Ectodermal cell (in vitro differentiated cells): Measurements from ENCODE around the gene DPP10.

ENCODE experiments used
- H3K27ac ChIP-seq: 2 replicates; pipeline ENCODE4 v1.7.0; 2013; ENCODE audit warnings: mild to moderate bottlenecking, low read depth, low read length; ENCODE audit not compliant: insufficient read depth, poor library complexity, severe bottlenecking
- H3K27me3 ChIP-seq: 2 replicates; pipeline ENCODE4 v1.7.0; 2013; ENCODE audit warnings: mild to moderate bottlenecking, low read length; ENCODE audit not compliant: insufficient read depth, control insufficient read depth, poor library complexity, severe bottlenecking
- H3K36me3 ChIP-seq: one replicate; pipeline ENCODE4 v1.7.0; 2013; ENCODE audit warnings: low read length; ENCODE audit not compliant: control insufficient read depth, insufficient read depth
- H3K4me1 ChIP-seq: one replicate; pipeline ENCODE4 v1.7.0; 2013; ENCODE audit warnings: low read length; ENCODE audit not compliant: control insufficient read depth, insufficient read depth
- H3K4me3 ChIP-seq: 2 replicates; pipeline ENCODE4 v1.7.0; 2013; ENCODE audit warnings: low read depth, low read length, control low read depth; ENCODE audit not compliant: insufficient read depth
- H3K9me3 ChIP-seq: 2 replicates; pipeline ENCODE4 v1.7.0; 2013; ENCODE audit warnings: mild to moderate bottlenecking, low read length, moderate library complexity; ENCODE audit not compliant: control insufficient read depth
- WGBS, 2 experiments: methylation state at CpG; one replicate each; pipeline ENCODE4 v1.1.7; 2013; ENCODE audit warnings: missing lambda C conversion rate in 2 of 2; 5-methylcytosine and 5-hydroxymethylcytosine counted together

DPP10 gene

DNA sequence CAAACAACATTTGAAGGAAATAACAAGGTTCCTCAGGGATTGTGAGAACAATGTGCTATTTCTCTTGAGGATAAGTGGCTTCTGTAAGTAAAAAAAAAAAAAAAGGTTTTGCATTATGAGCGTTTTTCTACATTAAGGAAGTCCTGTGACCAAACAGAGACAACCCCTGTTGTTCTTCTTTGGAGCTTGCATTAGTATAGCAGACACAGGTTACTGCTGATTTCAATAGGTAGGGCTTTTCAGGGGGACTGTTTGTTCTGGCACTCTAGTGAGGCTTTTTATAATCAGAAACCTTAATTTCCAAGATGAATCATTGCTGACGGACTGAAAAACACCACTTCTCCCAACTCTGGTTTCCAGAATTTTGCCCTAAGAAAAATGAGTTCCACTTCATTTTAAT is 8.2 kb downstream of the DPP10 start:
- Histone ChIP-seq H3K27me3 (no peaks in the 10 kb centered on the region), H3K27ac (no peak overlapping the region), H3K4me1 (no peaks in the 10 kb centered on the region), H3K9me3 (no peaks in the 10 kb centered on the region), H3K36me3 (no peaks in the 10 kb centered on the region), H3K4me3 (no peak overlapping the region)
- 31 to 34% methylated on average over 2 of the region's 2 CpGs for WGBS, 2 experiments

DNA sequence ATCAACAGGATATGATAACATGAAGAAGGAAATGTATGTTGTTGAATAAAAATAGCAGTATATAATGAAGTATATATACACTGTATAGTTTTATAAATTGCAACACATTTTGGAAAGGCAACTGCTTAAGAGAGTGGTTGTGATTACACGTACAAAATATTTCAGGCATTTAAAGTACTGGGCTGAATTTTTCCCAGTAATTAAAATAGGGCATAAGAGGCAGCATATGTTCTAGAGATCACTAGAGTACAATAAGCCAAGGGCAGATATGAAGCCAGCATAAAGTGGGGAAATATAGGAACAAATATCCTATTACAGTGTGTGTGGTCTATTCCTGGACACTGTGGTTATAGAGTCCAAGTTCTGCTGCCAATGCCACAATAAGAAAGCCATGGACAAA is 14.1 kb downstream of the DPP10 start:
- 93 to 100% methylated on average over 1 of the region's 1 CpG for WGBS, 2 experiments
- H3K27me3 ChIP-seq = no peaks in the 10 kb centered on the region

DNA sequence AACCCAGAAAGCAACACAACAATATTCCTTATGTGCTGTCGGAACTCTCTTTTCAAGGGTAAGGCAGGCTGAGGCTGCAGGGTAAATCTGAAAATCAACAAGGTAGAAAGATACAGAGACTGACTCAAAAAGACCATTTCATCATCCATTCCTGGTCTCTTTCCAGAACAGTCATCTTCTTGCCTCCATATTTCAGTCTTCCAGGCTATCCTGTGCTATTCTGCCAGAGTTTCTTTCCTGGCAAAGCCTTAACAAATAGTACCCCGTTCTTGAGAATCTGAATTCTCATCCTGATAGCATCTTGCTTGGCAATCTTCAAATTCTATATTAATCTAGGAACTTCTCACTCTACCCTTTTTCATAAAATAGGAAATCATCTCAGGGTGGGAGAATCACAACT is 15.5 kb downstream of the DPP10 start:
- Histone ChIP-seq H3K4me1 (no peaks in the 10 kb centered on the region), H3K27ac (no peak overlapping the region), H3K4me3 (no peak overlapping the region), H3K36me3 (no peaks in the 10 kb centered on the region), H3K9me3 (no peaks in the 10 kb centered on the region), H3K27me3 (no peaks in the 10 kb centered on the region)
- 86 to 90% methylated on average over 2 of the region's 2 CpGs for WGBS, 2 experiments

More for the DNA sequence above, 14.1 kb downstream of the DPP10 start:
- Histone ChIP-seq H3K4me3 (no peak overlapping the region), H3K4me1 (no peaks in the 10 kb centered on the region), H3K9me3 (no peaks in the 10 kb centered on the region), H3K36me3 (no peaks in the 10 kb centered on the region), H3K27ac (no peak overlapping the region)

DNA sequence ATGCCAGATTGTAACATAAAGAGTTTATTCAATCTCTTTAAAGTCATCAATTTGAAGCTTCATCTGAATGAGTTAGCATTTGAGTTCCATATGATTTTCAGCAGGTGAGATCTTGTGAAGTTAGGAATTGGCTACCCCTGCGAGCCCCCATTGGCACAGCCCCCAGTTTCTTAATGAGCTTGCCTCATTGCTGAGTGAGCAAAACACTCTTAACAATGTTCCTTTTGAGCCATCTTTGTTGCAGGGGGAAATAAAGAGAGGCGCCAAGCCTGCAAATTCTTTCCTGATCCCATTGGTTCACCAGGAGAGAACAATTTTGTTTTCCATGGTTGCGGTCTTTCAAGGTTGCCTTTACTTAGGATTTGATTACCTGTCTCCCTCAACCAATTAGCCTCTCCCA is 18.7 kb downstream of the DPP10 start:
- Histone ChIP-seq H3K4me1 (no peaks in the 10 kb centered on the region), H3K36me3 (no peaks in the 10 kb centered on the region), H3K4me3 (no peak overlapping the region), H3K9me3 (no peaks in the 10 kb centered on the region), H3K27ac (no peak overlapping the region), H3K27me3 (no peaks in the 10 kb centered on the region)
- WGBS, 2 experiments = 85% methylated on average over 3 of the region's 3 CpGs

DNA sequence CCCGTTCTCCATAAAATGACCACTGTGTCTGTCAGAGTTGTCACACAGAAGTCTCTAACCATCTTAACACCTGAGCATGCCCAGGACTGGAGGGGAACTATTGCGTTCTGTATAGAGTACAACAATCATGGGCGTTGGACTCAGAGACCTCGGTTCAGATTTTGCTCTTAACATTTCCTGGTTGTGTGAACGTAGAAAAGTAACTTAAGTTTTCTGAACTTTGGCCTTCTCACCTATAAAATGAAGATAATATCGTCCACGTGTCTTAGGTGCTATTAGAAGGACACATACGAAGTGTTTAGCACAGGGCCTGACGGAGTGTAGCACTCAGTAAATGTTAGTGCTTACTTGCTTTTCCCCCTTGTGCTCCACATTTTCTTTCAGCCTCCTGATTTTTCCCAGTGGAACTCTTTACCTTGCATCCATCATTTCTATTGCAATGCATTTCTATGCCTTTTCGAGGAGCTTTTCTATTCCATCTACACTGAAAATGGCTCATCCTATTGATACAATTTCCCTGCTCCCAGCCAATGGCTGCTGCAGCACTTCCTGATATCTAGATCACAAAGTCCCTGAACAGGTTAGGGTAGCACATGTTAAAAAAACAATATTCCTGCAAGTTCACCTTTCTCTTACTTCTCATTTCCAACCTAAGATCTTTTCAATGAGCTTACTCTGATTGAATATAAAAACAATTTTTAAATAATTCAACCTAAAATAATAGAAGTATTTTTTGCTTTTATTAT is 22.7 kb downstream of the DPP10 start:
- 93 to 94% methylated on average over 10 of the region's 10 CpGs for WGBS, 2 experiments
- Histone ChIP-seq H3K9me3 (no peaks in the 10 kb centered on the region), H3K36me3 (no peaks in the 10 kb centered on the region), H3K4me1 (no peaks in the 10 kb centered on the region), H3K27me3 (no peaks in the 10 kb centered on the region), H3K4me3 (no peak overlapping the region), H3K27ac (no peak overlapping the region)

DNA sequence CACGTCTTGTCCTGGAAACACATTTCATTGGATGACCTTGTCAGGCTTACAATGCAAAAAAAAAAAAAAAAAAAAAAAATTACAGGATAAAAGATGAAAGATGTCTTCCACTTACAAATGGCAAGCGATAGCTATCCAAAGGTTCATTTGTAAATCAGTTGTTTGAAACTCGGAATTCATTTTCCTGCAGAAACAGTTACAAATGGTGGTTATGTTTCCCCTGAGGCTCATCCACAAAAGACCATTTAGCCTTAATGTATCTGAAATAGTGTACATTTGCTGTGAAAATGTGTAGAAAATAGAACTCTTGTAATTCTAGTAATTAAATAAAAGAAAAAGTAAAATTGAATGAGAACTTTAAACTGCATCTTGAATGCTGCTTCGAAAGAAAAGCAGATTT is 25.9 kb downstream of the DPP10 start:
- Histone ChIP-seq H3K36me3 (no peaks in the 10 kb centered on the region), H3K4me1 (no peaks in the 10 kb centered on the region), H3K27ac (no peak overlapping the region), H3K27me3 (no peaks in the 10 kb centered on the region), H3K4me3 (no peak overlapping the region), H3K9me3 (no peaks in the 10 kb centered on the region)
- 94 to 97% methylated on average over 4 of the region's 4 CpGs for WGBS, 2 experiments

DNA sequence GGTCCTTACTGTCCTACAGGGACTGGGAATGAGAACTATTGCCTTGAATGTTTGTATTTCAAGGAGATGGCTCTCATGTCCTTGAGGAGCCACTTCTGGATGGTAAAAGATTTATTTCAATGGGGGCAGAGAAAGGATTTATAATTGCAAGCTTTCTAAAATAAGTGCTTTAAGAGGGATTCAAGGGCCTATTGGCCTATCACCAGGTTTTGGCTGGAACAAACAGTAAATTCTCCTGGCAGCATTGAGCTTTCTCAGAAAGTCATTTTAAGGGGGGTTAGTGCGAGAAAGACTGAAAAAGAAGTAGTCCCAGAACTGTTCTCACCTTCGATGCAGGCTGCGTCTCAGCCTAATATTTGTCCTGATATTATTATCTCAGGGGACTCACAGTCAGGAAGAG is 29.8 kb downstream of the DPP10 start:
- Histone ChIP-seq H3K9me3 (no peaks in the 10 kb centered on the region), H3K27me3 (no peaks in the 10 kb centered on the region), H3K27ac (no peak overlapping the region), H3K4me3 (no peak overlapping the region), H3K4me1 (no peaks in the 10 kb centered on the region), H3K36me3 (no peaks in the 10 kb centered on the region)
- WGBS, 2 experiments = 96 to 98% methylated on average over 3 of the region's 3 CpGs

DNA sequence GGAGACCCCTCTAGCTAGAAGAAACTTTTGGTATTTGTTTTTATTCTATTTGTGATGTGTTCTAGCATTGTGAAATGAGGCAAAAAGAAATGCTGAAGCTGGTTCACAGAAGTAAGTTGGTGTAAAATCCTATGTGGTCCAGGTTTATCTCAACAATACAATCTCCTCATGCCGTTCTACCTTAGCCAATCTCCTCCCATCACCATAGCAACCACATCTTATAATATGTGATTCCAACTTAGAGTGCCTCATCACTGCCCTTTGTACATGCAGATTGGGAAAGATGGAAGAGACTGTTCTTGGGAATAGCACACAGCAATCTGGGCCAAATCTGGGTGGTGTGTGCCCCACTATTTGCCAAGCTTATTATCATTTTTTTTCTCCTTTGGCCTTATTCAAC is 30.3 kb downstream of the DPP10 start:
- Histone ChIP-seq H3K9me3 (no peaks in the 10 kb centered on the region), H3K36me3 (no peaks in the 10 kb centered on the region), H3K4me3 (no peak overlapping the region), H3K27ac (no peak overlapping the region), H3K27me3 (no peaks in the 10 kb centered on the region), H3K4me1 (no peaks in the 10 kb centered on the region)
- WGBS, 2 experiments = 100% methylated on average over 1 of the region's 1 CpG

DNA sequence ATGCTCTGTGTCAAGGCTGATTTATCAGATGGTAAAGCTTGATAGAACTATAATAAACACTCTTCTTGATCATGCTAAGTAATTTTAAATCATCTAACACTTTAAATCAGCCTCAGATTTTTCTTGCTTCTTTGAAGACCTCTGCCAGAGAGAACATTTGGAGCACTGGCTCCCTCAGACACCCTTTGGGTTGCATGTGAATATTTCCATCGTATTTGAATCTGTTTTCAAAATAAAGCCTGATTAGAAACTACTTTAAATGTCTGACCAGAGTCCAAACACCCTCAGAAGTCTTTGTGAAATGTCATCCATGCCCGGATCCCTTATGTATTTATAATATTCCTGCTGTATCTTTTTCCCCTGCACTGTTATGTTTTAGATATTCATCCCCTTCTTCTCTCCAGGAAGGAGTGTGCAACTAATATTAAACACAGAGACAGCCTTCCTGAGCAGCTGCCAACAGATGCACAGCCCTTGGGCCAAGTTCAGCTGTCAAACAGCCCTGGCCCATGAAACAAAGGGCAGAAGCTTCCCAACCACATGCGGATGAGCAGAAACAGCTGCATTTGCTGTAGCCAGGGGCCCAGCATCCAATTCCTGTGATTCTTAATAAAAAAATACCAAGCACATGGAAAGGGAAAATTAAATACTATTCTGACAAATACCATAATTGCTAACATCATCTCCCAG is 46.5 kb downstream of the DPP10 start:
- no peaks in the 10 kb centered on the region for H3K36me3 ChIP-seq

DNA sequence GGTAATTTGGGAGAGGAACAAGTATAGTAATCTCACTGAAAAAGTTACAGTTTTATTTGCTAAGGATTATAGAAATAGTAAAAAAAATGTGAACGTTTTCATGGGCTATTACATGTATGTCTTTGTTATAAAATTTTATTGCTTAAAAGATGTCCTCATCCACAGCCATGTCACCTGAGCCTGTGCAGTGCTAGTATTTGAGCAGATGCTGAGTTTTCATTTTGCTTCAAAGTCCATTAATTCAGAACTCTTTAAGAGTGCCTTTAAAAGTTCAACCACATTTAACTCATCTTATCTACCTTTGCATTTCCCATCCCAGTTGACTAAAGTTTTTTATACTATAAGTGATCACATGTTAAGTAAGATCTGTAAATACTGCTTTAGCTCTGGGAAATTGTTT is 52.6 kb downstream of the DPP10 start:
- 63 to 83% methylated on average over 1 of the region's 1 CpG for WGBS, 2 experiments
- H3K27ac ChIP-seq = no peak overlapping the region
- no peaks in the 10 kb centered on the region for H3K36me3 ChIP-seq
- no peaks in the 10 kb centered on the region for H3K9me3 ChIP-seq
- no peaks in the 10 kb centered on the region for H3K4me1 ChIP-seq
- no peak overlapping the region for H3K4me3 ChIP-seq
- H3K27me3 ChIP-seq = no peaks in the 10 kb centered on the region

More for the DNA sequence above, 46.5 kb downstream of the DPP10 start:
- H3K4me1 ChIP-seq = no peaks in the 10 kb centered on the region
- 86 to 98% methylated on average over 3 of the region's 3 CpGs for WGBS, 2 experiments
- H3K4me3 ChIP-seq = no peak overlapping the region
- H3K27ac ChIP-seq = no peak overlapping the region
- no peaks in the 10 kb centered on the region for H3K27me3 ChIP-seq
- H3K9me3 ChIP-seq = no peaks in the 10 kb centered on the region
